Measurements from ENCODE around the gene KIAA0232. TPM values are rescaled to one million over a fixed set of nuclear protein-coding genes. Genes with fewer than 3 reads are reported as not detected.

Gene KIAA0232
- total and polyA plus RNA-seq, 4 donors: 8.9 to 34.4 (median 18.5) TPM

GRCh38 chr4:6733358-6734164 is 49.0 kb upstream of the KIAA0232 start (continued):
- TF ChIP-seq, protein P1, sequence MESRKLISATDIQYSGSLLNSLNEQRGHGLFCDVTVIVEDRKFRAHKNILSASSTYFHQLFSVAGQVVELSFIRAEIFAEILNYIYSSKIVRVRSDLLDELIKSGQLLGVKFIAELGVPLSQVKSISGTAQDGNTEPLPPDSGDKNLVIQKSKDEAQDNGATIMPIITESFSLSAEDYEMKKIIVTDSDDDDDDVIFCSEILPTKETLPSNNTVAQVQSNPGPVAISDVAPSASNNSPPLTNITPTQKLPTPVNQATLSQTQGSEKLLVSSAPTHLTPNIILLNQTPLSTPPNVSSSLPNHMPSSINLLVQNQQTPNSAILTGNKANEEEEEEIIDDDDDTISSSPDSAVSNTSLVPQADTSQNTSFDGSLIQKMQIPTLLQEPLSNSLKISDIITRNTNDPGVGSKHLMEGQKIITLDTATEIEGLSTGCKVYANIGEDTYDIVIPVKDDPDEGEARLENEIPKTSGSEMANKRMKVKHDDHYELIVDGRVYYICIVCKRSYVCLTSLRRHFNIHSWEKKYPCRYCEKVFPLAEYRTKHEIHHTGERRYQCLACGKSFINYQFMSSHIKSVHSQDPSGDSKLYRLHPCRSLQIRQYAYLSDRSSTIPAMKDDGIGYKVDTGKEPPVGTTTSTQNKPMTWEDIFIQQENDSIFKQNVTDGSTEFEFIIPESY (IDR thresholded peaks at IDR 0.05): no peak
- TF ChIP-seq FOXA1 (IDR thresholded peaks at IDR 0.05): peak; percentile 98
- TF ChIP-seq, protein P2, sequence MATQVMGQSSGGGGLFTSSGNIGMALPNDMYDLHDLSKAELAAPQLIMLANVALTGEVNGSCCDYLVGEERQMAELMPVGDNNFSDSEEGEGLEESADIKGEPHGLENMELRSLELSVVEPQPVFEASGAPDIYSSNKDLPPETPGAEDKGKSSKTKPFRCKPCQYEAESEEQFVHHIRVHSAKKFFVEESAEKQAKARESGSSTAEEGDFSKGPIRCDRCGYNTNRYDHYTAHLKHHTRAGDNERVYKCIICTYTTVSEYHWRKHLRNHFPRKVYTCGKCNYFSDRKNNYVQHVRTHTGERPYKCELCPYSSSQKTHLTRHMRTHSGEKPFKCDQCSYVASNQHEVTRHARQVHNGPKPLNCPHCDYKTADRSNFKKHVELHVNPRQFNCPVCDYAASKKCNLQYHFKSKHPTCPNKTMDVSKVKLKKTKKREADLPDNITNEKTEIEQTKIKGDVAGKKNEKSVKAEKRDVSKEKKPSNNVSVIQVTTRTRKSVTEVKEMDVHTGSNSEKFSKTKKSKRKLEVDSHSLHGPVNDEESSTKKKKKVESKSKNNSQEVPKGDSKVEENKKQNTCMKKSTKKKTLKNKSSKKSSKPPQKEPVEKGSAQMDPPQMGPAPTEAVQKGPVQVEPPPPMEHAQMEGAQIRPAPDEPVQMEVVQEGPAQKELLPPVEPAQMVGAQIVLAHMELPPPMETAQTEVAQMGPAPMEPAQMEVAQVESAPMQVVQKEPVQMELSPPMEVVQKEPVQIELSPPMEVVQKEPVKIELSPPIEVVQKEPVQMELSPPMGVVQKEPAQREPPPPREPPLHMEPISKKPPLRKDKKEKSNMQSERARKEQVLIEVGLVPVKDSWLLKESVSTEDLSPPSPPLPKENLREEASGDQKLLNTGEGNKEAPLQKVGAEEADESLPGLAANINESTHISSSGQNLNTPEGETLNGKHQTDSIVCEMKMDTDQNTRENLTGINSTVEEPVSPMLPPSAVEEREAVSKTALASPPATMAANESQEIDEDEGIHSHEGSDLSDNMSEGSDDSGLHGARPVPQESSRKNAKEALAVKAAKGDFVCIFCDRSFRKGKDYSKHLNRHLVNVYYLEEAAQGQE (IDR thresholded peaks at IDR 0.05): peak; percentile 77
- TF ChIP-seq, protein P3, sequence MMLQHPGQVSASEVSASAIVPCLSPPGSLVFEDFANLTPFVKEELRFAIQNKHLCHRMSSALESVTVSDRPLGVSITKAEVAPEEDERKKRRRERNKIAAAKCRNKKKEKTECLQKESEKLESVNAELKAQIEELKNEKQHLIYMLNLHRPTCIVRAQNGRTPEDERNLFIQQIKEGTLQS (IDR thresholded peaks at IDR 0.05): no peak
- TF ChIP-seq, protein P4, sequence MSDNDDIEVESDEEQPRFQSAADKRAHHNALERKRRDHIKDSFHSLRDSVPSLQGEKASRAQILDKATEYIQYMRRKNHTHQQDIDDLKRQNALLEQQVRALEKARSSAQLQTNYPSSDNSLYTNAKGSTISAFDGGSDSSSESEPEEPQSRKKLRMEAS (IDR thresholded peaks at IDR 0.05): peak; percentile 99
- TF ChIP-seq RAD21 (IDR thresholded peaks at IDR 0.05): peak; percentile 60 to 70
- TF ChIP-seq HNF4G (IDR thresholded peaks at IDR 0.05): peak; percentile 68

- DNase-seq (ENCODE audit: low spot score): no peak
- peaks cover 9 to 34% (median 19%) of the 10 kb centered on the region in 4 donors for H3K4me1 ChIP-seq (ENCODE audit: control insufficient read depth in 4 of 4, insufficient read depth in 4 of 4, low read length in 3 of 4)
- no peak for TF ChIP-seq FOXA1 (IDR thresholded peaks at IDR 0.05)
- TF ChIP-seq, protein P1 (IDR thresholded peaks at IDR 0.05): no peak
- no peak for TF ChIP-seq NR2F2 (IDR thresholded peaks at IDR 0.05)
- no peak for TF ChIP-seq RXRA (IDR thresholded peaks at IDR 0.05)
- TF ChIP-seq, protein P5, sequence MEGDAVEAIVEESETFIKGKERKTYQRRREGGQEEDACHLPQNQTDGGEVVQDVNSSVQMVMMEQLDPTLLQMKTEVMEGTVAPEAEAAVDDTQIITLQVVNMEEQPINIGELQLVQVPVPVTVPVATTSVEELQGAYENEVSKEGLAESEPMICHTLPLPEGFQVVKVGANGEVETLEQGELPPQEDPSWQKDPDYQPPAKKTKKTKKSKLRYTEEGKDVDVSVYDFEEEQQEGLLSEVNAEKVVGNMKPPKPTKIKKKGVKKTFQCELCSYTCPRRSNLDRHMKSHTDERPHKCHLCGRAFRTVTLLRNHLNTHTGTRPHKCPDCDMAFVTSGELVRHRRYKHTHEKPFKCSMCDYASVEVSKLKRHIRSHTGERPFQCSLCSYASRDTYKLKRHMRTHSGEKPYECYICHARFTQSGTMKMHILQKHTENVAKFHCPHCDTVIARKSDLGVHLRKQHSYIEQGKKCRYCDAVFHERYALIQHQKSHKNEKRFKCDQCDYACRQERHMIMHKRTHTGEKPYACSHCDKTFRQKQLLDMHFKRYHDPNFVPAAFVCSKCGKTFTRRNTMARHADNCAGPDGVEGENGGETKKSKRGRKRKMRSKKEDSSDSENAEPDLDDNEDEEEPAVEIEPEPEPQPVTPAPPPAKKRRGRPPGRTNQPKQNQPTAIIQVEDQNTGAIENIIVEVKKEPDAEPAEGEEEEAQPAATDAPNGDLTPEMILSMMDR (IDR thresholded peaks at IDR 0.05; ENCODE audit: low read depth, low read length, missing input control): no peak
- TF ChIP-seq SP1 (IDR thresholded peaks at IDR 0.05): no peak
- H3K4me3 ChIP-seq (ENCODE audit: low read depth in 1 of 3, low read length in 3 of 3): no peak overlapping the region
- peak overlapping the region; percentile 70 to 87 for H3K27ac ChIP-seq (ENCODE audit: low read depth in 1 of 2, low read length in 2 of 2)
- H3K27me3 ChIP-seq (ENCODE audit: control insufficient read depth in 4 of 4, insufficient read depth in 4 of 4, low read length in 3 of 4): no peaks in the 10 kb centered on the region
- no peaks in the 10 kb centered on the region for H3K9me3 ChIP-seq (ENCODE audit: control insufficient read depth in 4 of 4, low read length in 3 of 4)
- WGBS: 89% methylated on average over 16 of the region's 16 CpGs
- no peaks in the 10 kb centered on the region for H3K36me3 ChIP-seq (ENCODE audit: control insufficient read depth in 4 of 4, insufficient read depth in 3 of 4, low read depth in 1 of 4, low read length in 3 of 4)
- H3K9ac ChIP-seq (ENCODE audit: low read depth in 1 of 2, low read length in 2 of 2): peak overlapping the region in 1 of 2 donors; percentile 32
Measured at GRCh38 chr4:6734165-6734786, 48.3 kb upstream of the KIAA0232 start.
